ENCODE results near the gene MRFAP1L1.

Gene MRFAP1L1

GRCh38 chr4:6715704-6716017 is 6.0 kb upstream of the MRFAP1L1 start:
- DNase-seq = no peak

- no peak for DNase-seq
Measured at GRCh38 chr4:6714954-6715353, 5.3 kb upstream of the MRFAP1L1 start.

- DNase-seq = no peak
Measured at GRCh38 chr4:6710996-6711395, 1.3 kb upstream of the MRFAP1L1 start.

GRCh38 chr4:6710282-6710681 is 617 bp upstream of the MRFAP1L1 start:
- DNase-seq = no peak

GRCh38 chr4:6706173-6706572 is 3.5 kb downstream of the MRFAP1L1 start:
- DNase-seq = no peak

GRCh38 chr4:6705646-6706045 is 4.0 kb downstream of the MRFAP1L1 start:
- peak; percentile 37 for DNase-seq

- DNase-seq = peak; percentile 32
Measured at GRCh38 chr4:6703786-6704185, 5.9 kb downstream of the MRFAP1L1 start.

GRCh38 chr4:6702761-6703160 is 6.9 kb downstream of the MRFAP1L1 start:
- DNase-seq = no peak

GRCh38 chr4:6701371-6701770 is 8.3 kb downstream of the MRFAP1L1 start:
- peak; percentile 58 for DNase-seq

GRCh38 chr4:6699903-6700302 is 9.8 kb downstream of the MRFAP1L1 start:
- DNase-seq = no peak

GRCh38 chr4:6699388-6699787 is 10.3 kb downstream of the MRFAP1L1 start:
- no peak for DNase-seq

GRCh38 chr4:6697131-6697530 is 12.5 kb downstream of the MRFAP1L1 start:
- DNase-seq = no peak

GRCh38 chr4:6696611-6697010 is 13.1 kb downstream of the MRFAP1L1 start:
- DNase-seq = no peak

GRCh38 chr4:6695660-6696610 is 13.7 kb downstream of the MRFAP1L1 start:
- DNase-seq = peak; percentile 84

- peak; percentile 62 for DNase-seq
Measured at GRCh38 chr4:6694177-6694901, 15.3 kb downstream of the MRFAP1L1 start.

GRCh38 chr4:6693231-6694176 is 16.2 kb downstream of the MRFAP1L1 start, which contains the start of gene S100P:
TSS of gene S100P (plus strand) at chr4:6693878. CDS start at chr4:6693933, 55 bp downstream.
- no peak for DNase-seq

GRCh38 chr4:6692806-6693205 is 16.9 kb downstream of the MRFAP1L1 start:
- no peak for DNase-seq

GRCh38 chr4:6692379-6692778 is 17.3 kb downstream of the MRFAP1L1 start:
- no peak for DNase-seq

- DNase-seq = peak; percentile 26
Measured at GRCh38 chr4:6689506-6689960, 20.1 kb downstream of the MRFAP1L1 start.

GRCh38 chr4:6688879-6689505 is 20.7 kb downstream of the MRFAP1L1 start:
- peak; percentile 92 for DNase-seq

GRCh38 chr4:6687947-6688878 is 21.5 kb downstream of the MRFAP1L1 start:
- DNase-seq = no peak

Data from activated CD4-positive, alpha-beta T cell treated with anti-CD3 and anti-CD28 coated beads, Interleukin-10, Interleukin-2, amounts not matched to agents 100 ng/mL and 50 ng/mL, durations not matched to agents 16 hours and 8 hours (primary cell).